ENCODE data around the gene KCNQ1.

KCNQ1 gene

DNA sequence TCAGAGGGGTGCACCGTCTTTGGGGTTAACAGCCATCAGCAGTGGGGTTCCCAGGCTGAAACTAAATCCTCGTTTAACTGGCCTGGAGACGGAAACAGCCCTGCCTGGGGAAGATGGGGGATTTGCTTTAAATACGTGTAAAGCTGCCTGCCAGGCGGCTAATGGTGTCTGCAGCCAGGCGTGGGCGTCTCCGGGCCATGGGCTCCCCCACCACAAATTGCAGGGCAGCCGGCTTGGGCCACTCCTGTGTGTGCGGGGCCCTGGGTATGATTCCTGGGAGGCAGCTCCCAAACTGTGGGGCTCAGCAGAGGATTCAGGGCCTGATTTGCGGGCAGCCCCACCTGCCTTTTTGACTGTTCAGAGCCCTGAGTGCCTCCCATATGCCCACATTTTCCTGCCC, 110.5 kb downstream of the KCNQ1 start:
- Histone ChIP-seq H3K27ac (ENCODE audit: low read depth, low read length, severe bottlenecking) (no peak overlapping the region), H3K4me1 (ENCODE audit: control insufficient read depth, insufficient read depth, low read length, poor library complexity, severe bottlenecking) (no peaks in the 10 kb centered on the region), H3K36me3 (ENCODE audit: control insufficient read depth, insufficient read depth, low read length) (no peaks in the 10 kb centered on the region), H3K4me3 (ENCODE audit: extremely low read depth, insufficient read depth, low read length, poor library complexity, severe bottlenecking) (no peak overlapping the region), H3K9me3 (ENCODE audit: control insufficient read depth, low read length) (peaks cover 4% of the 10 kb centered on the region)
- WGBS, 2 experiments (ENCODE audit: insufficient coverage in 2 of 2) = 85 to 86% methylated on average over 10 to 11 of the region's 11 CpGs

DNA sequence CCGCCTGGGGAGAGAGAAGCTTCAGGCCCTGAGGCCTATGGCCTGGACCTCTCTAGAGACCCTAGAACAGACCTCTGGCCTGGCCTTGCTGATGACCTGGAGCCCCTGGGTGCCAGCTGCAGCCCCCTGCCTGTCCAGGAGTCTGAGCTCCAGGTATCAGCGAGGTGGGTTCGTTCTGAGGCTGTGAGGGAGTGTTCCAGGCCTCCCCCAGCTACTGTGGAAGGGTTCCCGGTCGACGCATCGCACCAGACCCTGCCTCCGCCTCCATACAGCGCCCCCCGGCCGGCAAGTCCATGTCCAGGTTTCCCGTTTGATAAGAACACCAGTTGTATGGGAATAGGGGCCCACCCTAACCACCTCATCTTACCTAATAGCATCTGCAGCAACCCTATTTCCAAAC, 111.1 kb downstream of the KCNQ1 start:
- no peak overlapping the region for H3K27ac ChIP-seq (ENCODE audit: low read depth, low read length, severe bottlenecking)
- 89 to 91% methylated on average over 3 to 12 of the region's 12 CpGs for WGBS, 2 experiments (ENCODE audit: insufficient coverage in 2 of 2)
- H3K36me3 ChIP-seq (ENCODE audit: control insufficient read depth, insufficient read depth, low read length) = no peaks in the 10 kb centered on the region
- H3K4me3 ChIP-seq (ENCODE audit: extremely low read depth, insufficient read depth, low read length, poor library complexity, severe bottlenecking) = no peak overlapping the region
- peaks cover 4% of the 10 kb centered on the region for H3K9me3 ChIP-seq (ENCODE audit: control insufficient read depth, low read length)
- H3K4me1 ChIP-seq (ENCODE audit: control insufficient read depth, insufficient read depth, low read length, poor library complexity, severe bottlenecking) = no peaks in the 10 kb centered on the region

GRCh38 chr11:2557381-2557780, 112.6 kb downstream of the KCNQ1 start:
- H3K36me3 ChIP-seq (ENCODE audit: control insufficient read depth, insufficient read depth, low read length) = no peaks in the 10 kb centered on the region

DNA sequence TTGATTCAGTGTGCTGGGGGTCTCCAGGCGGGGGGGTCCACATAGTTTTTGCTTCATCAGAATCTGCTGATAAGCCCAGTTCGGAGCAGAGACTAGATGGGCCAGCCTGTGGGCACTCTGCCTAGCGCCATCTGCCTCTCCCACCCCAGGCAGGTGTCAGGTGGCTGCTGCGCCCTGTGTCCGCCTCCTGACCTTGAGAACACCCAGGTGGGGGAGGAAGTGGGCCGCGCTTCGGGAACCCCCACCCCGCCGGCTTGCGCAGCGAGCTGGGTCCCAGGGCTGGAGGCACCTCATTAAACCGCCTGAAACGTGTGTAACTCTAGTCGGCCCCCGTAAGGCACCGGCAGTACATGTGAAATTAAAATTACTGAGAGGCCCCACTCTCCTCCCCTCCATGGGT, 113.6 kb downstream of the KCNQ1 start:
- WGBS, 2 experiments (ENCODE audit: insufficient coverage in 2 of 2) = 93 to 94% methylated on average over 15 to 17 of the region's 17 CpGs
- H3K36me3 ChIP-seq (ENCODE audit: control insufficient read depth, insufficient read depth, low read length) = no peaks in the 10 kb centered on the region
- H3K27ac ChIP-seq (ENCODE audit: low read depth, low read length, severe bottlenecking) = no peak overlapping the region
- peaks cover 4% of the 10 kb centered on the region for H3K9me3 ChIP-seq (ENCODE audit: control insufficient read depth, low read length)
- no peaks in the 10 kb centered on the region for H3K4me1 ChIP-seq (ENCODE audit: control insufficient read depth, insufficient read depth, low read length, poor library complexity, severe bottlenecking)
- no peak overlapping the region for H3K4me3 ChIP-seq (ENCODE audit: extremely low read depth, insufficient read depth, low read length, poor library complexity, severe bottlenecking)

More at GRCh38 chr11:2557381-2557780, 112.6 kb downstream of the KCNQ1 start:
- no peak overlapping the region for H3K27ac ChIP-seq (ENCODE audit: low read depth, low read length, severe bottlenecking)
- no peak overlapping the region for H3K4me3 ChIP-seq (ENCODE audit: extremely low read depth, insufficient read depth, low read length, poor library complexity, severe bottlenecking)
- peaks cover 4% of the 10 kb centered on the region for H3K9me3 ChIP-seq (ENCODE audit: control insufficient read depth, low read length)
- no peaks in the 10 kb centered on the region for H3K4me1 ChIP-seq (ENCODE audit: control insufficient read depth, insufficient read depth, low read length, poor library complexity, severe bottlenecking)
- WGBS, 2 experiments (ENCODE audit: insufficient coverage in 2 of 2) = 85 to 98% methylated on average over 4 of the region's 4 CpGs

GRCh38 chr11:2558861-2559526, 114.2 kb downstream of the KCNQ1 start:
- no peaks in the 10 kb centered on the region for H3K36me3 ChIP-seq (ENCODE audit: control insufficient read depth, insufficient read depth, low read length)
- no peak overlapping the region for H3K27ac ChIP-seq (ENCODE audit: low read depth, low read length, severe bottlenecking)
- no peaks in the 10 kb centered on the region for H3K4me1 ChIP-seq (ENCODE audit: control insufficient read depth, insufficient read depth, low read length, poor library complexity, severe bottlenecking)
- 89 to 95% methylated on average over 12 to 13 of the region's 13 CpGs for WGBS, 2 experiments (ENCODE audit: insufficient coverage in 2 of 2)
- H3K4me3 ChIP-seq (ENCODE audit: extremely low read depth, insufficient read depth, low read length, poor library complexity, severe bottlenecking) = no peak overlapping the region
- peaks cover 4% of the 10 kb centered on the region for H3K9me3 ChIP-seq (ENCODE audit: control insufficient read depth, low read length)

DNA sequence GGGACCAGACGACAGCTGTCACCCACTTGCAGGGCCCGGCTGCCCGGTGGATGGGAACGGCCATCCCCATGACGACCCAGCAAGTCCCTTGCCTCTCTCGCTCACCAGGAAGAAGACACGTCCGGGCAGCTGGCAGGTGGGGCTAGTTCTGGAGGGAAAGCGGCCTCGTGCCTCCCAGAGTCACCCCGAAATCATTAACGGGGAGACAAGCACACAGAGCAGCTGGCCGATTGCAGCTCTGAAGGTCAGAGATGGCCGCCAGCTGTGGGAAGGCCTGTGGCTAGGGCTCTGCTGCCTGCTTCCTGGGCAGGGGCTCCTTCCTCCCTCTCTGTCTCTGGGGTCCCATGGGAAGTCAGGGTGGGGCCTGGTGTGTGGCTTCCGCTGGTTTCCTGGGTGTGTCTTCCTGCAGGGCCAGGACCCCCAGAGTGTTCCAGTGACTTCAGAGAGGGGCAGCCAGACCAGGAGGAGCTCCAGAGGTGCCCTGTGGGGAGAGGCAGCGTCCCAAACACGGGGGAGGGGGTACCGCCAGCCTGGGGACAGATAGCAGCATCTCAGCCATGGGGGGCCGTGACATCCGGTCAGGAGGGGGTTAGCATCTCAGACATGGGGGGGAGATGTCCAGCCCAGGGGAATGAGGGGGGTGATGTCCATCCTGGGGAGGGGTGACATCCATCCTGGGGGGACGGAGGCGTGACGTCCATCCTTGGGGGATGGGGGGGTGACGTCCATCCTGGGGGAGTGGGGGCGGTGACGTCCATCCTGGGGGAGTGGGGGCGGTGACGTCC, 114.9 kb downstream of the KCNQ1 start:
- Histone ChIP-seq H3K27ac (ENCODE audit: low read depth, low read length, severe bottlenecking) (no peak overlapping the region), H3K4me3 (ENCODE audit: extremely low read depth, insufficient read depth, low read length, poor library complexity, severe bottlenecking) (no peak overlapping the region), H3K36me3 (ENCODE audit: control insufficient read depth, insufficient read depth, low read length) (no peaks in the 10 kb centered on the region), H3K9me3 (ENCODE audit: control insufficient read depth, low read length) (peaks cover 4% of the 10 kb centered on the region), H3K4me1 (ENCODE audit: control insufficient read depth, insufficient read depth, low read length, poor library complexity, severe bottlenecking) (no peaks in the 10 kb centered on the region)
- 89 to 92% methylated on average over 13 of the region's 28 CpGs for WGBS, 2 experiments (ENCODE audit: insufficient coverage in 2 of 2)

DNA sequence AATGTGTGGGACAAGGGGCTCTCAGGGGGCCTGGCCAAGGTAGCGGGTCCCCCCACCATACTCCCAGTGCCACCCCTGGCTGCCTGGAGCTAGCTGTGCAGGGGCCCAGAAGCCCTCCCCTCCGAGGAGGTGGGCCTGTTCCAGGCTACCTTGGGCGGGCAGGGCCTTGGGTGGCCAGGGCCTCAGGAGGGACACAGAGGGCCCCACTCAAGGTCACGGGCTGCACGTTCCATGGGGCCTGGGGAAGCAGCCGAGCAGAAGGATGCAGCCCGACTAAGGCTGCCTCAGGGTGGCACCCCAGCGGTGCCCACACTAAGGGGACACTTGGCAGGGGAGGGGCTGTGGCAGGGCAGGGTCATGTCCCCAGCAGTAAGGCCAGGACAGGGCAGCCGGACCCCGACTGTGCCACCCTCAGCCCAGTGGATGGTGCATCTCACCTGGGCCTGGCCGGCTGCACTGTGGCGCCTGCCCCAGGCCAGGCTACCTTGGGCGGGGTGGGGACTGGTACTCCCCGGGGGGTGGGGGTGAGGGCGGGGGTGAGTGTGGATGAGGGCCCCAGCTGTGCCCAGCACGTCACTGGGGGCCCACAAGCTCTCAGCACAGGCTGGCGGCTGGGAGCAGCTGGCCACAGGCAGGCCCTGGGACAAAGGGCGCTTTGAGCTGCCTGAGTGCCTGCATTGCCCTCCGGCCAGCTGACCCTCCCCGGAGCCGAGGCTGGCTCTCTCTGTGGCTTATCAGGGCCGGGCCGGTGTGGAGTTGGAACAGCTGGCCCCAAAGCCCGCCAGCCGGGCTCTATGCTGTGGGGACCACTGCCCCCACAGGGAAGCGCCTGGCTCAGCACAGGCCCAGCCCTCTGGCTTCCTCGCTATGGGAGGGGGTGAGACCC, 117.1 kb downstream of the KCNQ1 start:
- Histone ChIP-seq H3K27ac (ENCODE audit: low read depth, low read length, severe bottlenecking) (no peak overlapping the region), H3K9me3 (ENCODE audit: control insufficient read depth, low read length) (peaks cover 4% of the 10 kb centered on the region), H3K36me3 (ENCODE audit: control insufficient read depth, insufficient read depth, low read length) (no peaks in the 10 kb centered on the region), H3K4me3 (ENCODE audit: extremely low read depth, insufficient read depth, low read length, poor library complexity, severe bottlenecking) (no peak overlapping the region), H3K4me1 (ENCODE audit: control insufficient read depth, insufficient read depth, low read length, poor library complexity, severe bottlenecking) (no peaks in the 10 kb centered on the region)
- 84 to 88% methylated on average over 18 to 22 of the region's 27 CpGs for WGBS, 2 experiments (ENCODE audit: insufficient coverage in 2 of 2)

DNA sequence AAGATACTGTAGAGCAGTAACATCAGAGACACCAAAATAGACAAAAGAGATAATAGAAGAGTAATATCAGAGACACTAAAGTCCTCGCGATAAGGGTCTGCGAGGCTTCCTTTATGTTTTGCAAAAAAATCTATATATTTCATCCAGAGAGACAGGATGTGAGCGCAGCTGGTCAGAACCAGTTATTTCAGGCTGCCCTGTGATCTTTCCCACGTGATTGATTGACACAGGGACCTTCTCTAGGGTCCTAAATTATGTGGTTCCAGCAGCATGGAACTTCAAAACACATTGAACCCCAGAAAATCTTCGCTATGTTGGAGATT, 118.0 kb downstream of the KCNQ1 start:
- WGBS, 2 experiments (ENCODE audit: insufficient coverage in 2 of 2) = 83 to 94% methylated on average over 3 to 6 of the region's 6 CpGs
- no peak overlapping the region for H3K27ac ChIP-seq (ENCODE audit: low read depth, low read length, severe bottlenecking)
- H3K36me3 ChIP-seq (ENCODE audit: control insufficient read depth, insufficient read depth, low read length) = no peaks in the 10 kb centered on the region

GRCh38 chr11:2563213-2564007, 118.6 kb downstream of the KCNQ1 start:
- H3K27ac ChIP-seq (ENCODE audit: low read depth, low read length, severe bottlenecking) = no peak overlapping the region
- WGBS, 2 experiments (ENCODE audit: insufficient coverage in 2 of 2) = 93% methylated on average over 28 of the region's 28 CpGs
- H3K4me1 ChIP-seq (ENCODE audit: control insufficient read depth, insufficient read depth, low read length, poor library complexity, severe bottlenecking) = no peaks in the 10 kb centered on the region
- no peak overlapping the region for H3K4me3 ChIP-seq (ENCODE audit: extremely low read depth, insufficient read depth, low read length, poor library complexity, severe bottlenecking)
- H3K36me3 ChIP-seq (ENCODE audit: control insufficient read depth, insufficient read depth, low read length) = no peaks in the 10 kb centered on the region
- H3K9me3 ChIP-seq (ENCODE audit: control insufficient read depth, low read length) = no peaks in the 10 kb centered on the region

More for the DNA sequence above, 118.0 kb downstream of the KCNQ1 start:
- Histone ChIP-seq H3K9me3 (ENCODE audit: control insufficient read depth, low read length) (no peaks in the 10 kb centered on the region), H3K4me3 (ENCODE audit: extremely low read depth, insufficient read depth, low read length, poor library complexity, severe bottlenecking) (no peak overlapping the region), H3K4me1 (ENCODE audit: control insufficient read depth, insufficient read depth, low read length, poor library complexity, severe bottlenecking) (no peaks in the 10 kb centered on the region)

- WGBS, 2 experiments (ENCODE audit: insufficient coverage in 2 of 2) = 94 to 96% methylated on average over 9 of the region's 14 CpGs
- Histone ChIP-seq H3K4me3 (ENCODE audit: extremely low read depth, insufficient read depth, low read length, poor library complexity, severe bottlenecking) (no peak overlapping the region), H3K27ac (ENCODE audit: low read depth, low read length, severe bottlenecking) (no peak overlapping the region)
These were observed 119.3 kb downstream of the KCNQ1 start for GRCh38 chr11:2564008-2564530.

More at GRCh38 chr11:2564008-2564530, 119.3 kb downstream of the KCNQ1 start:
- H3K9me3 ChIP-seq (ENCODE audit: control insufficient read depth, low read length) = no peaks in the 10 kb centered on the region
- H3K4me1 ChIP-seq (ENCODE audit: control insufficient read depth, insufficient read depth, low read length, poor library complexity, severe bottlenecking) = no peaks in the 10 kb centered on the region
- no peaks in the 10 kb centered on the region for H3K36me3 ChIP-seq (ENCODE audit: control insufficient read depth, insufficient read depth, low read length)

All from mesodermal cell (in vitro differentiated cells).